Hepatocyte (in vitro differentiated cells): ENCODE measurements around the gene KDM6A.

Source experiments
- EZH2 ChIP-seq: fragments of 200-600 bp; sonication (generic); IDR thresholded peaks from 2 replicates; pipeline ENCODE4 v1.6.1; 2016; ENCODE audit warnings: antibody characterized with exemption, mild to moderate bottlenecking, borderline replicate concordance
- EZH2phosphoT487 ChIP-seq: fragments of 200-600 bp; sonication (generic); IDR thresholded peaks from one replicate; pipeline ENCODE4 v1.6.1; 2018; ENCODE audit warnings: antibody characterized with exemption, mild to moderate bottlenecking, low read depth, moderate library complexity; ENCODE audit not compliant: unreplicated experiment, severe bottlenecking
- TF ChIP-seq, protein P1 (sequence below): fragments of 200-600 bp; sonication (generic); IDR thresholded peaks from 2 replicates; pipeline ENCODE4 v1.5.1; 2016; ENCODE audit warnings: antibody characterized with exemption, mild to moderate bottlenecking; ENCODE audit not compliant: poor library complexity

DNA sequence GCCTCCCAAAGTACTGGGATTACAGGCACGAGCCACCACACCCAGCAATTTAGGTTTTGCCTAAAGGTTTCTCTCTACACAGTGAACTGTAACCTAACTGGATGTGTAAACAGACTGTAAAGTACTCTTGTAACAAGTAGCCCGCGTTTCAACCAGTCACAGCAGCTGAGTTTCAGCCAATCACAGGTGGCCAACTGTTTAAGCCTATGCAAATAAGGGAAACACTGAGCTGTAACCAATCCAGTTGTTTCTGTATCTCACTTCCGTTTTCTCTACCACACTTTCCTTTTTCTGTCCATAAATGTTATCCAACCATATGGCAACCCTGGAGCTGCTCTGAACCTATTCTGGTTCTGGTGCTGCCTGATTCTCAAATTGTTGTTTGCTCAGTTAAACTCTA lies 267.8 kb downstream of the KDM6A start:
- TF ChIP-seq, protein P1, sequence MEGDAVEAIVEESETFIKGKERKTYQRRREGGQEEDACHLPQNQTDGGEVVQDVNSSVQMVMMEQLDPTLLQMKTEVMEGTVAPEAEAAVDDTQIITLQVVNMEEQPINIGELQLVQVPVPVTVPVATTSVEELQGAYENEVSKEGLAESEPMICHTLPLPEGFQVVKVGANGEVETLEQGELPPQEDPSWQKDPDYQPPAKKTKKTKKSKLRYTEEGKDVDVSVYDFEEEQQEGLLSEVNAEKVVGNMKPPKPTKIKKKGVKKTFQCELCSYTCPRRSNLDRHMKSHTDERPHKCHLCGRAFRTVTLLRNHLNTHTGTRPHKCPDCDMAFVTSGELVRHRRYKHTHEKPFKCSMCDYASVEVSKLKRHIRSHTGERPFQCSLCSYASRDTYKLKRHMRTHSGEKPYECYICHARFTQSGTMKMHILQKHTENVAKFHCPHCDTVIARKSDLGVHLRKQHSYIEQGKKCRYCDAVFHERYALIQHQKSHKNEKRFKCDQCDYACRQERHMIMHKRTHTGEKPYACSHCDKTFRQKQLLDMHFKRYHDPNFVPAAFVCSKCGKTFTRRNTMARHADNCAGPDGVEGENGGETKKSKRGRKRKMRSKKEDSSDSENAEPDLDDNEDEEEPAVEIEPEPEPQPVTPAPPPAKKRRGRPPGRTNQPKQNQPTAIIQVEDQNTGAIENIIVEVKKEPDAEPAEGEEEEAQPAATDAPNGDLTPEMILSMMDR, result no peak
- TF ChIP-seq EZH2, result no peak
- no peak for TF ChIP-seq EZH2phosphoT487
